ENCODE results near the gene IFT20. TPM values are rescaled to one million over a fixed set of nuclear protein-coding genes. Genes with fewer than 3 reads are reported as not detected.
A peak's percentile ranks its signal among the peaks of the same experiment; 100 is the strongest.

IFT20 gene
- total and polyA plus RNA-seq, 2 experiments from 2014 or later = 41.9 to 73.8 TPM

- DNase-seq (ENCODE audit: low read depth in 1 of 2, low spot score in 1 of 2) = no peak
- Histone ChIP-seq H3K27me3 (no peaks in the 10 kb centered on the region), H3K9me3 (ENCODE audit: low read depth) (no peaks in the 10 kb centered on the region), H3K4me1 (ENCODE audit: low read depth) (no peaks in the 10 kb centered on the region), H3K36me3 (peaks cover 13% of the 10 kb centered on the region), H3K4me3 (no peak overlapping the region), H3K27ac (no peak overlapping the region)
- no peak for TF ChIP-seq CTCF (IDR thresholded peaks at IDR 0.05; ENCODE audit: low read depth, low read length)
Observed at GRCh38 chr17:28326114-28326513, 9.2 kb downstream of the IFT20 start.

GRCh38 chr17:28325211-28325610 is 10.1 kb downstream of the IFT20 start:
- Histone ChIP-seq H3K27ac (no peak overlapping the region), H3K4me3 (no peak overlapping the region)
- TF ChIP-seq CTCF (IDR thresholded peaks at IDR 0.05; ENCODE audit: low read depth, low read length) = no peak

GRCh38 chr17:28324781-28325180 is 10.5 kb downstream of the IFT20 start:
- no peak for DNase-seq (ENCODE audit: low read depth in 1 of 2, low spot score in 1 of 2)
- Histone ChIP-seq H3K36me3 (peaks cover 13% of the 10 kb centered on the region), H3K27me3 (no peaks in the 10 kb centered on the region), H3K9me3 (ENCODE audit: low read depth) (no peaks in the 10 kb centered on the region), H3K4me1 (ENCODE audit: low read depth) (peaks cover 7% of the 10 kb centered on the region), H3K4me3 (no peak overlapping the region), H3K27ac (no peak overlapping the region)
- no peak for TF ChIP-seq CTCF (IDR thresholded peaks at IDR 0.05; ENCODE audit: low read depth, low read length)

More at GRCh38 chr17:28325211-28325610, 10.1 kb downstream of the IFT20 start:
- H3K27me3 ChIP-seq = no peaks in the 10 kb centered on the region
- H3K4me1 ChIP-seq (ENCODE audit: low read depth) = peaks cover 3% of the 10 kb centered on the region
- no peaks in the 10 kb centered on the region for H3K9me3 ChIP-seq (ENCODE audit: low read depth)
- H3K36me3 ChIP-seq = peaks cover 13% of the 10 kb centered on the region
- no peak for DNase-seq (ENCODE audit: low read depth in 1 of 2, low spot score in 1 of 2)

- no peak for DNase-seq (ENCODE audit: low read depth in 1 of 2, low spot score in 1 of 2)
- no peak for TF ChIP-seq CTCF (IDR thresholded peaks at IDR 0.05; ENCODE audit: low read depth, low read length)
- H3K27ac ChIP-seq = no peak overlapping the region
- no peaks in the 10 kb centered on the region for H3K9me3 ChIP-seq (ENCODE audit: low read depth)
- no peaks in the 10 kb centered on the region for H3K27me3 ChIP-seq
- no peak overlapping the region for H3K4me3 ChIP-seq
- peaks cover 9% of the 10 kb centered on the region for H3K4me1 ChIP-seq (ENCODE audit: low read depth)
- peaks cover 13% of the 10 kb centered on the region for H3K36me3 ChIP-seq
Observed at GRCh38 chr17:28324267-28324745, 11.0 kb downstream of the IFT20 start.

- no peak for TF ChIP-seq CTCF (IDR thresholded peaks at IDR 0.05; ENCODE audit: low read depth, low read length)
- H3K9me3 ChIP-seq (ENCODE audit: low read depth) = no peaks in the 10 kb centered on the region
- DNase-seq (ENCODE audit: low read depth in 1 of 2, low spot score in 1 of 2) = no peak
- peaks cover 13% of the 10 kb centered on the region for H3K4me1 ChIP-seq (ENCODE audit: low read depth)
- no peaks in the 10 kb centered on the region for H3K27me3 ChIP-seq
- no peak overlapping the region for H3K27ac ChIP-seq
- no peaks in the 10 kb centered on the region for H3K36me3 ChIP-seq
- peak overlapping the region; percentile 42 for H3K4me3 ChIP-seq
Observed at GRCh38 chr17:28320215-28321061, 14.8 kb downstream of the IFT20 start.
